HepG2 (cell line): ENCODE results near the gene RPS28. TPM values are rescaled to one million over a fixed set of nuclear protein-coding genes. Genes with fewer than 3 reads are reported as not detected.
A peak's percentile ranks its signal among the peaks of the same experiment; 100 is the strongest.

Experiments
- ASH2L ChIP-seq: fragments of 300-600, 200-600 bp; sonication (generic); IDR thresholded peaks from 2 replicates; pipeline ENCODE4 v1.7.0; 2017; ENCODE audit warnings: low read depth, mild to moderate bottlenecking, moderate library complexity, mixed read lengths, low read length; ENCODE audit not compliant: insufficient read length
- CREB1 ChIP-seq, 2 experiments: fragments of 450-650 bp in 1 of 2; IDR thresholded peaks; 2 replicates each; pipeline ENCODE4 v1.6.1; 2016 to 2017; ENCODE audit warnings: control low read depth in 1 of 2, mild to moderate bottlenecking in 1 of 2, missing compliant biosample characterization in 1 of 2, missing genetic modification characterization in 1 of 2
- DRAP1 ChIP-seq: IDR thresholded peaks from 2 replicates; pipeline ENCODE4 v1.6.1; 2016; ENCODE audit warnings: missing genetic modification reagents, missing compliant biosample characterization
- ETV6 ChIP-seq: sonication (generic); formaldehyde crosslinking; conservative IDR thresholded peaks from 2 replicates; pipeline ENCODE4 v1.4.0; 2020; ENCODE audit warnings: missing genetic modification reagents
- FOXP4 ChIP-seq: sonication (generic); formaldehyde crosslinking; IDR thresholded peaks from 2 replicates; pipeline ENCODE4 v1.4.0; 2020; ENCODE audit warnings: missing genetic modification reagents
- HIC2 ChIP-seq: sonication (generic); formaldehyde crosslinking; IDR thresholded peaks from 2 replicates; pipeline ENCODE4 v1.9.0; 2022; ENCODE audit warnings: low read depth, missing genetic modification reagents
- HMG20A ChIP-seq: IDR thresholded peaks from 2 replicates; pipeline ENCODE4 v1.6.1; 2016; ENCODE audit warnings: borderline replicate concordance
- ISX ChIP-seq: sonication (generic); formaldehyde crosslinking; conservative IDR thresholded peaks from 2 replicates; pipeline ENCODE4 v1.5.0; 2020; ENCODE audit warnings: missing genetic modification reagents
- KLF6 ChIP-seq: IDR thresholded peaks from 2 replicates; pipeline ENCODE4 v1.8.0; 2016; ENCODE audit warnings: missing biosample characterization, missing genetic modification reagents
- LBX2 ChIP-seq: sonication (generic); formaldehyde crosslinking; IDR thresholded peaks from 2 replicates; pipeline ENCODE4 v1.5.0; 2020; ENCODE audit warnings: missing genetic modification reagents, mild to moderate bottlenecking, borderline replicate concordance
- MEIS1 ChIP-seq: sonication (generic); formaldehyde crosslinking; IDR thresholded peaks from 2 replicates; pipeline ENCODE4 v1.9.0; 2021; ENCODE audit warnings: mild to moderate bottlenecking, missing genetic modification reagents, moderate library complexity, borderline replicate concordance
- NRL ChIP-seq: sonication (generic); formaldehyde crosslinking; IDR thresholded peaks from 2 replicates; pipeline ENCODE4 v1.5.0; 2020; ENCODE audit warnings: missing genetic modification reagents, mild to moderate bottlenecking, moderate library complexity, borderline replicate concordance
- RARA ChIP-seq: IDR thresholded peaks from 2 replicates; pipeline ENCODE4 v1.6.1; 2016; ENCODE audit warnings: missing genetic modification reagents, missing compliant biosample characterization
- RELA ChIP-seq: sonication (generic); formaldehyde crosslinking; IDR thresholded peaks from 2 replicates; pipeline ENCODE4 v1.4.0; 2020; ENCODE audit warnings: missing genetic modification reagents
- STAT5B ChIP-seq: sonication (generic); formaldehyde crosslinking; IDR thresholded peaks from 2 replicates; pipeline ENCODE4 v1.4.0; 2020; ENCODE audit warnings: missing genetic modification reagents
- TARDBP ChIP-seq: sonication (generic); formaldehyde crosslinking; IDR thresholded peaks from 2 replicates; pipeline ENCODE4 v1.8.0; 2022; ENCODE audit warnings: mild to moderate bottlenecking, missing genetic modification reagents
- TBL1XR1 ChIP-seq: fragments of 150-350 bp; IDR thresholded peaks from 2 replicates; pipeline ENCODE4 v1.6.1; 2014; ENCODE audit warnings: borderline replicate concordance, low read length; ENCODE audit not compliant: partially characterized antibody
- TBX3 ChIP-seq: fragments of 450-650 bp; IDR thresholded peaks from 2 replicates; pipeline ENCODE4 v1.6.1; 2017; ENCODE audit warnings: antibody characterized with exemption, mild to moderate bottlenecking, inconsistent platforms, borderline replicate concordance
- XBP1 ChIP-seq: sonication (generic); formaldehyde crosslinking; IDR thresholded peaks from 2 replicates; pipeline ENCODE4 v1.5.0; 2020; ENCODE audit warnings: missing genetic modification reagents
- ZBTB1 ChIP-seq: sonication (generic); formaldehyde crosslinking; IDR thresholded peaks from 2 replicates; pipeline ENCODE4 v1.4.0; 2020; ENCODE audit warnings: missing genetic modification reagents, borderline replicate concordance
- ZBTB43 ChIP-seq: sonication (generic); formaldehyde crosslinking; conservative IDR thresholded peaks from 2 replicates; pipeline ENCODE4 v1.4.0; 2020; ENCODE audit warnings: missing genetic modification reagents
- ZNF451 ChIP-seq: sonication (generic); formaldehyde crosslinking; IDR thresholded peaks from 2 replicates; pipeline ENCODE4 v1.5.0; 2020; ENCODE audit warnings: mild to moderate bottlenecking, missing genetic modification reagents
- ZNF644 ChIP-seq: IDR thresholded peaks from 2 replicates; pipeline ENCODE4 v1.6.1; 2016; ENCODE audit warnings: low read depth
- ZNF777 ChIP-seq: sonication (generic); formaldehyde crosslinking; IDR thresholded peaks from 2 replicates; pipeline ENCODE4 v1.4.0; 2020; ENCODE audit warnings: missing genetic modification reagents
- ZSCAN20 ChIP-seq: sonication (generic); formaldehyde crosslinking; IDR thresholded peaks from 2 replicates; pipeline ENCODE4 v1.4.0; 2020; ENCODE audit warnings: missing genetic modification reagents, mild to moderate bottlenecking, borderline replicate concordance
- polyA plus RNA-seq, 8 experiments: library from polyadenylated mRNA; depleted of rRNA in 3 of 8; stranded (reverse) in 7 of 8; unstranded in 1 of 8; fragments of >200 nt; fragmentation: Illumina TruSeq in 4 of 8; extraction: Trizol in 4 of 8; gene quantifications; 2 replicates each; pipeline versions ENCODE4 v1.2.1 to v1.2.3, GENCODE V29; 2011 to 2016; ENCODE audit warnings: low read depth in 4 of 8, missing spikeins in 1 of 8, mixed read lengths in 1 of 8; ENCODE audit not compliant: insufficient read depth in 1 of 8
- total RNA-seq, 5 experiments: library from RNA; depleted of rRNA; stranded (reverse); fragments of >200 nt; fragmentation: Illumina TruSeq; extraction: Trizol; gene quantifications; 2 replicates each; pipeline ENCODE4 v1.2.3, GENCODE V29; 2016; ENCODE audit warnings: low read depth in 1 of 5

RPS28 gene
- total and polyA plus RNA-seq, 2 of the 13 experiments (the other 11 are each of a cell fraction or from before 2014, with no cell fraction given): 281 to 545 TPM

- no peak for TF ChIP-seq LBX2
- TF ChIP-seq NRL: peak; percentile 56; the same call in 1 of the 2 replicates
- TF ChIP-seq RARA (CRISPR knock-in tag): peak; percentile 54
- no peak for TF ChIP-seq ZBTB43 (CRISPR knock-in tag)
- no peak; the same call in 1 of the 2 replicates for TF ChIP-seq ZNF777
- TF ChIP-seq HIC2: no peak
- 0 out of 2 replicates have a peak, but pooled peaks have one; percentile 32 for TF ChIP-seq ETV6 (CRISPR knock-in tag)
- no peak for TF ChIP-seq XBP1 (CRISPR knock-in tag)
- no peak for TF ChIP-seq ZSCAN20
- no peak for TF ChIP-seq TBL1XR1
- no peak for TF ChIP-seq KLF6 (CRISPR knock-in tag)
- TF ChIP-seq ZBTB1 (CRISPR knock-in tag): no peak
- no peak for TF ChIP-seq TBX3
- TF ChIP-seq CREB1 (IDR thresholded peaks at IDR 0.05): no peak
- TF ChIP-seq CREB1 (CRISPR knock-in tag; IDR thresholded peaks at IDR 0.05): no peak
- TF ChIP-seq DRAP1 (CRISPR knock-in tag): no peak
- TF ChIP-seq ZNF644 (CRISPR knock-in tag): no peak
- TF ChIP-seq ZNF451 (CRISPR knock-in tag): no peak
- no peak for TF ChIP-seq MEIS1 (CRISPR knock-in tag)
- 0 out of 2 replicates have a peak, but pooled peaks have one; percentile 20 for TF ChIP-seq TARDBP (CRISPR knock-in tag)
- no peak for TF ChIP-seq FOXP4 (CRISPR knock-in tag)
- TF ChIP-seq RELA: no peak
- TF ChIP-seq ASH2L: no peak
- TF ChIP-seq ISX (CRISPR knock-in tag): no peak
- no peak for TF ChIP-seq STAT5B
- TF ChIP-seq HMG20A (CRISPR knock-in tag): no peak
Measured at GRCh38 chr19:8340341-8341096, 19.2 kb downstream of the RPS28 start (continued).
